ENCODE measurements around the gene CDC26. TPM values are rescaled to one million over a fixed set of nuclear protein-coding genes. Genes with fewer than 3 reads are reported as not detected.

The CDC26 gene
- total RNA-seq, 1 experiment from 2014 or later = 51.6 TPM

GRCh38 chr9:113319054-113319453, 43.7 kb upstream of the CDC26 start:
- H3K27ac Mint-ChIP-seq (ENCODE audit: low read depth, unreplicated experiment) = no peak overlapping the region
- no peaks in the 10 kb centered on the region for H3K9me3 Mint-ChIP-seq (ENCODE audit: unreplicated experiment)
- BruUV-seq (replicated peaks) = no TSS peak
- H3K27me3 Mint-ChIP-seq (ENCODE audit: insufficient read depth, unreplicated experiment) = no peaks in the 10 kb centered on the region
- no peaks in the 10 kb centered on the region for H3K36me3 Mint-ChIP-seq (ENCODE audit: insufficient read depth, unreplicated experiment)
- no peak for DNase-seq (ENCODE audit: unreplicated experiment)
- POLR2A ChIA-PET = interaction anchor here (1.0 kb wide), 1 partner anchor 9 kb away, joined by 3 read pairs; no protein-coding TSS in a partner anchor
- H3K4me3 Mint-ChIP-seq (ENCODE audit: unreplicated experiment) = no peak overlapping the region
- CTCF ChIA-PET = interaction anchor here (4.0 kb wide), 1 partner anchor 10 kb away, joined by 15 read pairs; no protein-coding TSS in a partner anchor
- no peak for TF ChIP-seq CTCF (IDR thresholded peaks at IDR 0.05; ENCODE audit: unreplicated experiment)
- intact Hi-C loops (cut with micrococcal nuclease) = no loop called here
- peaks cover 3% of the 10 kb centered on the region for H3K4me1 Mint-ChIP-seq (ENCODE audit: insufficient read depth, unreplicated experiment)

GRCh38 chr9:113317777-113318176, 42.4 kb upstream of the CDC26 start:
- CTCF ChIA-PET = interaction anchor here (0.9 to 4.0 kb wide), 3 partner anchors 9 to 44 kb away, joined by 3 to 15 read pairs (median 4); partner anchors contain the start of gene WDR31

GRCh38 chr9:113316030-113316429, 40.7 kb upstream of the CDC26 start:
- intact Hi-C loops (cut with micrococcal nuclease) = no loop called here
- H3K4me1 Mint-ChIP-seq (ENCODE audit: insufficient read depth, unreplicated experiment) = no peaks in the 10 kb centered on the region
- no peaks in the 10 kb centered on the region for H3K9me3 Mint-ChIP-seq (ENCODE audit: unreplicated experiment)
- POLR2A ChIA-PET = no interaction called here
- H3K36me3 Mint-ChIP-seq (ENCODE audit: insufficient read depth, unreplicated experiment) = no peaks in the 10 kb centered on the region
- DNase-seq (ENCODE audit: unreplicated experiment) = no peak
- CTCF ChIA-PET = interaction anchor here (1.9 kb wide), 1 partner anchor 42 kb away, joined by 8 read pairs; no protein-coding TSS in a partner anchor
- H3K27me3 Mint-ChIP-seq (ENCODE audit: insufficient read depth, unreplicated experiment) = no peaks in the 10 kb centered on the region
- H3K4me3 Mint-ChIP-seq (ENCODE audit: unreplicated experiment) = no peak overlapping the region
- H3K27ac Mint-ChIP-seq (ENCODE audit: low read depth, unreplicated experiment) = no peak overlapping the region
- no TSS peak for BruUV-seq (replicated peaks)
- no peak for TF ChIP-seq CTCF (IDR thresholded peaks at IDR 0.05; ENCODE audit: unreplicated experiment)

More at GRCh38 chr9:113317777-113318176, 42.4 kb upstream of the CDC26 start:
- H3K4me1 Mint-ChIP-seq (ENCODE audit: insufficient read depth, unreplicated experiment) = no peaks in the 10 kb centered on the region
- no peaks in the 10 kb centered on the region for H3K36me3 Mint-ChIP-seq (ENCODE audit: insufficient read depth, unreplicated experiment)
- DNase-seq (ENCODE audit: unreplicated experiment) = no peak
- H3K27me3 Mint-ChIP-seq (ENCODE audit: insufficient read depth, unreplicated experiment) = no peaks in the 10 kb centered on the region
- no peak overlapping the region for H3K27ac Mint-ChIP-seq (ENCODE audit: low read depth, unreplicated experiment)
- H3K9me3 Mint-ChIP-seq (ENCODE audit: unreplicated experiment) = no peaks in the 10 kb centered on the region
- no peak for TF ChIP-seq CTCF (IDR thresholded peaks at IDR 0.05; ENCODE audit: unreplicated experiment)
- H3K4me3 Mint-ChIP-seq (ENCODE audit: unreplicated experiment) = no peak overlapping the region
- BruUV-seq (replicated peaks) = no TSS peak
- intact Hi-C loops (cut with micrococcal nuclease) = no loop called here
- POLR2A ChIA-PET = no interaction called here

GRCh38 chr9:113315231-113315630, 39.9 kb upstream of the CDC26 start:
- Mint-ChIP-seq H3K9me3 (ENCODE audit: unreplicated experiment) (no peaks in the 10 kb centered on the region), H3K4me3 (ENCODE audit: unreplicated experiment) (no peak overlapping the region), H3K27ac (ENCODE audit: low read depth, unreplicated experiment) (no peak overlapping the region), H3K27me3 (ENCODE audit: insufficient read depth, unreplicated experiment) (no peaks in the 10 kb centered on the region), H3K4me1 (ENCODE audit: insufficient read depth, unreplicated experiment) (no peaks in the 10 kb centered on the region), H3K36me3 (ENCODE audit: insufficient read depth, unreplicated experiment) (no peaks in the 10 kb centered on the region)
- no peak for DNase-seq (ENCODE audit: unreplicated experiment)
- TF ChIP-seq CTCF (IDR thresholded peaks at IDR 0.05; ENCODE audit: unreplicated experiment) = no peak
- ChIA-PET POLR2A (no interaction called here), CTCF (interaction anchor here (0.8 to 1.9 kb wide), 2 partner anchors 41 to 88 kb away, joined by 3 to 8 read pairs; no protein-coding TSS in a partner anchor)
- BruUV-seq (replicated peaks) = no TSS peak
- intact Hi-C loops (cut with micrococcal nuclease) = no loop called here

Measured in MCF 10A (cell line).